BLaER1 treated with 17β-estradiol and CSF1 and Interleukin-3, amounts not matched to agents 10 nM and 100 nM (cell line): ENCODE data around the gene ATP13A1.
"Not testable (repeated sequence)": the region's sequence is repeated elsewhere in the genome, so short reads cannot be mapped to it uniquely, and the experiment has no call there.

Experiments used
- H3K27ac ChIP-seq, 11 experiments: shearing (Covaris generic); formaldehyde crosslinking; 2 replicates each; pipeline ENCODE4 v1.8.1; 2022
- H3K27me3 ChIP-seq, 11 experiments: shearing (Covaris generic); formaldehyde crosslinking; 2 replicates each; pipeline ENCODE4 v1.8.1; 2022
- H3K36me3 ChIP-seq, 11 experiments: shearing (Covaris generic); formaldehyde crosslinking; 2 replicates each; pipeline ENCODE4 v1.8.1; 2022
- H3K4me1 ChIP-seq, 10 experiments: shearing (Covaris generic); formaldehyde crosslinking; 2 replicates each; pipeline ENCODE4 v1.8.1; 2022
- H3K4me2 ChIP-seq, 11 experiments: shearing (Covaris generic); formaldehyde crosslinking; 2 replicates each; pipeline ENCODE4 v1.8.1; 2022
- H3K4me3 ChIP-seq, 10 experiments: shearing (Covaris generic); formaldehyde crosslinking; 2 replicates each; pipeline ENCODE4 v1.8.1; 2022
- H3K9ac ChIP-seq, 11 experiments: shearing (Covaris generic); formaldehyde crosslinking; 2 replicates each; pipeline ENCODE4 v1.8.1; 2022
- H3K9me3 ChIP-seq, 11 experiments: shearing (Covaris generic); formaldehyde crosslinking; replicated peaks in 1 of 11; 2 replicates each; pipeline ENCODE4 v1.8.1; 2022
- H4K20me1 ChIP-seq, 11 experiments: shearing (Covaris generic); formaldehyde crosslinking; 2 replicates each; pipeline ENCODE4 v1.8.1; 2022
- Cebpa-rat ChIP-seq, 11 experiments: shearing (Covaris generic); IDR thresholded peaks; 2 replicates each; pipeline ENCODE4 v1.8.1; 2022

The ATP13A1 gene

DNA sequence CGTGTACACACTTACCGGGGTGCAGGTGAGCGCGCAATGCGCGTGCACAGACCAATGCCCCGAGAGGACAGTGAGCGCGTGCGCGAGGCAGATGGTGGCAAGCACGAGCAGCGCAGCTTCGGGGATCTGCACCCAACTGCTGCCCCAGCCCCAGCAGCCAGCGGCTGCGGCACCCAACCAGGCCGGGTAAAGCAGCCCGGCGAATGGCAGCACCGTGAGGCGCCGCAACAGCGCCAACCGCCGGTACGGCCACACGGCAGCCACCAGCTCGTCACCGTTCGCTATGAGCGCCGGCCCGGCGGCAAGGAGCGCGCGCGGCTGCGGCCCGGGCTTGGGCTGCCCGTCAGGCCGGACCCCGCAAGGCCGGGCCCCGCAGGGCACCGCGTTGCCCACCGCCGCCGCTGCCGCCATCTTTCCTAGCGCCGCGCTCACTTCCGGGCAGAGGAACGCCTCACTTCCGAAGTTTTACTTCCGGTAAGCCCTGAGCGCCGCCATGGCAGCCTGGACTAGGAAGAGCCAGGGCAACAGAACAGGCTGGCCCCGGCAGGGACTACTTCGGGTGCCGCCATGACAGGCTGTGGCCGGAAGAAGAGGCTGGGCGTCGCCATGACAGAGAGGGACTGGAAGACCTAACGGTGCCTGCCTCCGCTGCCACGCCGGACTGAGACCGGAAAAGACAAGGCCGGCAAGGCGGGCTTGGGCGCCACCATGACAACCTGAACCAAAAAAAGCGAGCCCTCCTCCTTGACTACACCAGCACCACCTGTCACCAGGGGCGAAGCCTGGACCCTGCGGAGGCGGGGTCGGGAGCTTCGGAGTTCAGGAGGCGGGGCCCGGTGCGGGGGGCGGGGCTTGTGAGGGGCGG is at the start of gene ATP13A1:
Gene ATP13A1, minus strand, starts transcription at position 421 of the 865 bp plus-strand sequence. Its CDS starts 10 bp downstream, at position 411.
- no peak for TF ChIP-seq Cebpa-rat (IDR thresholded peaks at IDR 0.05)
- Histone ChIP-seq H3K4me2 (peak within 1 kb of the TSS; percentile 88 to 99 (median 94)), H3K4me3 (peak within 1 kb of the TSS; percentile 85 to 100 (median 98)), H3K36me3 (peaks cover 17 to 32% (median 25%) of the 10 kb centered on the region in 11 experiments), H3K9me3 (no peaks in the 10 kb centered on the region), H4K20me1 (peaks cover 0 to 40% (median 27%) of the 10 kb centered on the region in 11 experiments; a peak in 14 of 22 replicates), H3K9ac (peak within 1 kb of the TSS; percentile 91 to 100 (median 98)), H3K4me1 (peaks cover 42 to 62% (median 49%) of the 10 kb centered on the region in 10 experiments), H3K27ac (peak within 1 kb of the TSS; percentile 87 to 100 (median 98)), H3K27me3 (no peaks in the 10 kb centered on the region)

DNA sequence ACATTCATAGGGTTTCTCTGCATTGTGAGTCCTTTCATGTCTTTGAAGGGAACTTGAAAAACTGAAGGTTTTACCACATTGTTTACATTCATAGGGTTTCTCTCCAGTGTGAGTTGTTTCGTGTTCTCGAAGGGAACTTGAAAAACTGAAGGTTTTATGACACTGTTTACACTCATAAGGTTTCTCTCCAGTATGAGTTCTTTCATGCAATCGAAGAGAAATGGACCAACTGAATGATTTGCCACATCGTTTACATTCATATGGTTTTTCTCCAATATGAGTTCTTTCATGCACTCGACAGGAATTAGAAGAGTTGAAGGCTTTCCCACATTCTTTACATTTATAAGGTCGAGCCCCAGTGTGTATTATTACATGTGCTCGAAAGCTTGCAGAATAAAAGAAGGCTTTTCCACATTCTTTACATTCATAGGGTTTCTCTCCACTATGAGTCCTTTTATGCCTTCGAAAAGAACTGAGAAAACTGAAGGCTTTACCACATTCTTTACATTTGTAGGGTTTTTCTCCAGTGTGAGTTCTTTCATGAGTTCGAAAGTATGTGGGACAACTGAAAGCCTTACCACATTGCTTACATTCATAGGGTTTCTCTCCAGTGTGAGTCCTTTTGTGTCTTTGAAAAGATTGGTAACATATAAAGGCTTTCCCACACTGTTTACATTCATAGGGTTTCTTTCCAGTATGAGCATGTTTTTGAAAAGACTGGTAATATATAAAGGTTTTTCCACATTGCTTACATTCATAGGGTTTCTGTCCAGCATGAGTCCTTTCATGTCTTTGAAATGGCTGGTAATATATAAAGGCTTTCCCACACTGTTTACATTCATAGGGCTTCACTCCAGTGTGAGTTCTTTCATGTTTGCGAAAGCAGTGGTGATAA is 48.7 kb upstream of the ATP13A1 start:
- Histone ChIP-seq H3K4me3 (peak overlapping the region; percentile 23 to 52 (median 35); a peak in 19 of 20 replicates), H3K9me3 (peaks cover 100% of the 10 kb centered on the region in 11 experiments), H4K20me1 (no peaks in the 10 kb centered on the region), H3K36me3 (peaks cover 99 to 100% (median 100%) of the 10 kb centered on the region in 11 experiments), H3K27ac (no peak overlapping the region), H3K27me3 (no peaks in the 10 kb centered on the region; a peak in 1 of 22 replicates), H3K4me1 (peaks cover 0 to 8% (median 0%) of the 10 kb centered on the region in 10 experiments; a peak in 3 of 20 replicates), H3K4me2 (no peak overlapping the region), H3K9ac (no peak overlapping the region)
- no peak for TF ChIP-seq Cebpa-rat (IDR thresholded peaks at IDR 0.05)

DNA sequence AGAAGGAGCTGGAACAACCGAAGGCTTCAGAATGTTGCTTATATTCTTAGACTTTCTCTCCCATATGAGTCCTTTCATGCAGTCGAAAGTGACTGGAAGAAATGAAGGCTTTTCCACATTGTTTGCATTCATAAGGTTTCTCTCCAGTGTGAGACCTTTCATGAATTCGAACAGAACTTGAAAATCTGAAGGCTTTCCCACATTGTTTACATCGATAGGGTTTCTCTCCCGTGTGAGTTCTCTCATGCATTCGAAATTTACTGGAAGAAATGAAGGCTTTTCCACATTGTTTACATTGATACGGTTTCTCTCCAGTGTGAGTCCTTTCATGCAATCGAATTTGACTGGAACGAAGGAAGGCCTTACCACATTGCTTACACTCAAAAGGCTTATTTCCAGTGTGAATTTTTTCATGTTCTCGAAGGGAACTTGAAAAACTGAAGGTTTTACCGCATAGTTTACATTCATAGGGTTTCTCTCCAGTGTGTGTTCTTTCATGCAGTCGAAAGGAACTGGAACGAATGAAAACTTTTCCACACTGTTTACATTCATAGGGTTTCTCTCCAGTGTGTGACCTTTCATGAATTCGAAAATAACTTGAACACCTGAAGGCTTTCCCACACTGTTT is 47.9 kb upstream of the ATP13A1 start:
- H3K9ac ChIP-seq = no peak overlapping the region
- H3K36me3 ChIP-seq = peaks cover 95 to 100% (median 99%) of the 10 kb centered on the region in 11 experiments
- no peak overlapping the region for H3K27ac ChIP-seq
- no peak overlapping the region for H3K4me2 ChIP-seq
- no peak for TF ChIP-seq Cebpa-rat (IDR thresholded peaks at IDR 0.05)
- no peaks in the 10 kb centered on the region; a peak in 1 of 22 replicates for H3K27me3 ChIP-seq
- peaks cover 100% of the 10 kb centered on the region in 11 experiments for H3K9me3 ChIP-seq
- peaks cover 0 to 8% (median 0%) of the 10 kb centered on the region in 10 experiments; a peak in 3 of 20 replicates for H3K4me1 ChIP-seq
- H3K4me3 ChIP-seq = peak overlapping the region; percentile 23 to 52 (median 35); a peak in 19 of 20 replicates
- H4K20me1 ChIP-seq = no peaks in the 10 kb centered on the region

DNA sequence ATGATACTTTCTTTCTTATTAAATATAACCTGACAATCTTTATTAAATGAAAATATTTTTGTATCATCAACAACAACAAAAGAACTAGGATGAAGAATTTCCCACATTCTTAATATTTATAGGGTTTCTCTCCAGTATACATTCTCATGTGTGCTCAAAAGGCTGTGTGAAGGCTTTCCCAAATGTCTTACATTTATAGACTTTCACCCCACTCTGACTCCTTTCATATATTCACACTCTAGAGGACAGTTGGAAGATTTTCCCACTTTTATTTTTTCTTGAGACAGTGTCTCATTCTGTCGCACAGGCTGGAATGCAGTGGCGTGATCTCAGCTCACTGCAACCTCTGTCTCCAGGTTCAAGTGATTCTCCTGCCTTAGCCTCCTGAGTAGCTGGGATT is 47.0 kb upstream of the ATP13A1 start:
- Histone ChIP-seq H3K4me3 (peak overlapping the region; percentile 23 to 52 (median 35); a peak in 16 of 20 replicates), H3K4me2 (no peak overlapping the region), H3K27me3 (no peaks in the 10 kb centered on the region; a peak in 1 of 22 replicates), H3K9me3 (peaks cover 100% of the 10 kb centered on the region in 11 experiments), H3K27ac (no peak overlapping the region), H3K4me1 (peaks cover 0 to 8% (median 0%) of the 10 kb centered on the region in 10 experiments; a peak in 3 of 20 replicates), H3K9ac (no peak overlapping the region), H3K36me3 (peaks cover 86 to 99% (median 93%) of the 10 kb centered on the region in 11 experiments), H4K20me1 (no peaks in the 10 kb centered on the region)
- no peak for TF ChIP-seq Cebpa-rat (IDR thresholded peaks at IDR 0.05)

DNA sequence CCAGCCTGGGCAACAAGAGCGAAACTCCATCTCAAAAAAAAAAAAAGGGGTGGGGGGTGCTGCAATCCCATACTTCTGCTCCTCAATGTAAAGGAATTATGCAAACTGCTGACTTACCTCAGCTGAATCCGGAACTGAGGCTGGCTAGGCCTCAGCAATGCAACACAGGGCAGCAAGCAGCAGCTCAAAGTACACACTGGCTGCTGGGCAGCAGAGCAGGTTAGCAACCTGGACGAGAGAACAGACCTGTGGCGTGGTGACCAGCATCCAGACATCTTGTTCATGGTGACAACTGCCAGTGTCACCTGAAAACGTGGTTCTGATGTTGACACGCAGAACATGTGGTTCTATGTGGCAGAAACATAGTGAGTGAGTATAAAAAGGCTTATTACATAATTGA is 41.4 kb upstream of the ATP13A1 start:
- Histone ChIP-seq H3K36me3 (peaks cover 46 to 92% (median 84%) of the 10 kb centered on the region in 11 experiments), H3K9ac (no peak overlapping the region), H3K4me3 (no peak overlapping the region), H3K4me1 (no peaks in the 10 kb centered on the region), H3K27ac (no peak overlapping the region), H4K20me1 (no peaks in the 10 kb centered on the region), H3K4me2 (no peak overlapping the region), H3K9me3 (peaks cover 99 to 100% (median 100%) of the 10 kb centered on the region in 11 experiments), H3K27me3 (no peaks in the 10 kb centered on the region)
- TF ChIP-seq Cebpa-rat (IDR thresholded peaks at IDR 0.05) = no peak

DNA sequence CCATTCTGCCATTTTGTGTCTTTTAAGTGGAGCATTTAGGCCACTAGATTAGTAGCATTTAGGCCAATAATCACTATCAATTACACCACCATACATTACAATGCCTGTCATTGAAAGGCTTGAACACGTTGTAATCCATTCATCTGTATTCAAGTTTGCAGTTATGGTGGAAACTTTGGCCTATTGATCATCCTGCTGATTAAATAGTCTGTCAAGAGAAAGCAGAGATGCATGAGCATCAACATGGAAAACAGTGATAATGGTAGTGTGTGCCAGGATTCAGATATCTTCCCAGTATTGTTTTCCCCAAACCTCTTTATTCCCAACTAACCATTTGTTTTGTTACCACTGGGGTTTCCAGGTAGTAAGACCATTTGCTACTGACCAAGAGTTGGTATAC is 37.0 kb upstream of the ATP13A1 start:
- not testable (repeated sequence) for H4K20me1 ChIP-seq

DNA sequence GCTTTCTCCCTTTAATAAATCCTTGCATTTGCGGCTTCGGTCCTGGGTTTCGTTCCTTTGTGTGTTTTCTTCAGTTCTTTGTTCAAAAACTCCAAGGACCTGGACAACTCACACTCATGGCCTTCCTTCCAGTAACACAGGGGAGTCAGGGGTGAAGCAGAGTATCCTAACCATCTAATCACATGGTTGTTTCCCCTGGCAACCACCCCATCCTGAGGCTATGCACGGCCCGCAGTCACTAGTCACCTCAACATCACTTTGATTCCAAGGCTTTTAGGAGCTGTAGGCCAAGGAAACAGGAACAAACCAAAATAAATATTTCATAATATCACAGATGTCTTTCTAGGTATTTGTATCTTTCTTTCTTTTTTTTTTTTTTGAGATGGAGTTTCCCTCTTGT is 34.1 kb upstream of the ATP13A1 start:
- peaks cover 29 to 76% (median 43%) of the 10 kb centered on the region in 11 experiments for H3K9me3 ChIP-seq
- H3K9ac ChIP-seq = no peak overlapping the region
- H3K27ac ChIP-seq = no peak overlapping the region
- no peaks in the 10 kb centered on the region for H4K20me1 ChIP-seq
- peaks cover 0 to 28% (median 18%) of the 10 kb centered on the region in 11 experiments; a peak in 14 of 22 replicates for H3K36me3 ChIP-seq
- no peaks in the 10 kb centered on the region for H3K4me1 ChIP-seq
- no peak overlapping the region for H3K4me3 ChIP-seq
- H3K27me3 ChIP-seq = no peaks in the 10 kb centered on the region
- TF ChIP-seq Cebpa-rat (IDR thresholded peaks at IDR 0.05) = no peak
- no peak overlapping the region for H3K4me2 ChIP-seq

More for the DNA sequence above, 37.0 kb upstream of the ATP13A1 start:
- peaks cover 10 to 52% (median 45%) of the 10 kb centered on the region in 11 experiments; a peak in 17 of 22 replicates for H3K36me3 ChIP-seq
- H3K27me3 ChIP-seq, H3K9ac ChIP-seq, H3K4me1 ChIP-seq, H3K4me2 ChIP-seq, H3K27ac ChIP-seq, H3K4me3 ChIP-seq: not testable (repeated sequence)
- peaks cover 58 to 90% (median 72%) of the 10 kb centered on the region in 11 experiments for H3K9me3 ChIP-seq

DNA sequence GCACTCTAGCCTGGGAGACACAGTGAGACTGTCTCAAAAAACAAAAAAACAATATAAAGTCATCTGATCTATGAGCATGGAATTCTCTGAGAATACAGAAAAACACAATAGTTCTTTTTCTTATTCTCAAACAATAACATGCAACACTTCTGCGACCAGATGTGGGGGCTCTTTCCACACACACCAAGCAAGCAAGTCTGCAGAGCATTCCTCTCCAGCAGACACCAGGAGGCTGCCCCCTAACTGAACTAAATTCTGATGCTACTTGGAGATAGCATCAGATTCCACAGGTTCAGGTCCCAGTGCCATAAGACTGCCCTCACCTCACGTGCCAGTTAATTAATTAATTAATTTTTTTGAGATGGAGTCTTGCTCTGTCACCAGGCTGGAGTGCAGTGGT is 32.9 kb upstream of the ATP13A1 start:
- no peak for TF ChIP-seq Cebpa-rat (IDR thresholded peaks at IDR 0.05)
- H3K9ac ChIP-seq = no peak overlapping the region
- no peaks in the 10 kb centered on the region for H3K4me1 ChIP-seq
- H3K4me3 ChIP-seq = no peak overlapping the region
- peaks cover 0 to 16% (median 9%) of the 10 kb centered on the region in 11 experiments; a peak in 9 of 22 replicates for H3K36me3 ChIP-seq
- no peaks in the 10 kb centered on the region for H4K20me1 ChIP-seq
- H3K27ac ChIP-seq = no peak overlapping the region
- H3K9me3 ChIP-seq = peaks cover 24 to 72% (median 35%) of the 10 kb centered on the region in 11 experiments
- H3K4me2 ChIP-seq = no peak overlapping the region
- no peaks in the 10 kb centered on the region for H3K27me3 ChIP-seq
